ENCODE measurements around the gene IL13.

DNA sequence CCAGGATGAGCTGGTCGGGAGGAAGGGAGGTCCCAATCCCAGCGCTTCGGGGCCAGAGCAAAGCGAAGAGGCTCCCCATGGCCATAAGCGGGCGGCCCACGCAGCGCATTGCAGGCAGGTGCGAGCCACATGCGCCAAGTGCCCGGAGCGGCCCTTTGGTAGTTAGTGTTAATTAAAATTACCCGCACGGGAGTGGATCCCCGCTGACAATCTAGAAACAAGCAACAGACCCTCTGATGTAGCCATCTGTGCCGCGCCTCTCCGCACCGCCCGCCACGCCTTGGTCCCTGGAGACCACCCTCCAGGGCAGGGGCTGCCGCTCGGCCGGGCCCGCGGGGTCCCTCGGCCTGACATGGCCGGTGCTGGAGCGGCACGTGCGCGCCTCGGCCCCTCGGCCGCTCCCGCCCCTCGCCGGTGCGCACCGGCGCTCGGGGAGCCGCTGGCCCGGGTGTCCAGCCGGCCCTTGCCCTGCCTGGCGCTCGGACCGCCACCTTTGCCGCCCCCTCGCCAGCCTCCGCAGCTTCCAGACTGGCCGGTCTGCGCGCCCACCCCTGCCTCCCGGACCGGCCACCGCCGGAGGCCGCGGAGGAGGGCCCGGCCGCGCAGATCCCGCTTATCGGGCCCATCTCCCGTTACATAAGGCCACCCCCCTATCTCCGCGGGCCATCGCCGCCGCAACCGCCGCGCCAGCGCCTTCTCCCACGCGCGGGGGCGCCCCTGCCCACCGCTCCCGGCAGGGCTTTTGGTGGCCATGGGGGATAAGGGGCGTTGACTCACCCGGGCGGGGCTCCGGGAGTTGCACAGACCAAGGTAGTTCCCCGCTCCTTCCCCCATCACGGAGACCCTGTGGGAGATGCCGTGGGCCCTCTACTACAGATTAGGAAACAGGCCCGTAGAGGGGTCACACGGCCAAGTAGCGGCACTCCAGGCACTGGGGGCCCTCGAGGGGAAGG is 1.9 kb upstream of the IL13 start:
- TF ChIP-seq, protein P1, sequence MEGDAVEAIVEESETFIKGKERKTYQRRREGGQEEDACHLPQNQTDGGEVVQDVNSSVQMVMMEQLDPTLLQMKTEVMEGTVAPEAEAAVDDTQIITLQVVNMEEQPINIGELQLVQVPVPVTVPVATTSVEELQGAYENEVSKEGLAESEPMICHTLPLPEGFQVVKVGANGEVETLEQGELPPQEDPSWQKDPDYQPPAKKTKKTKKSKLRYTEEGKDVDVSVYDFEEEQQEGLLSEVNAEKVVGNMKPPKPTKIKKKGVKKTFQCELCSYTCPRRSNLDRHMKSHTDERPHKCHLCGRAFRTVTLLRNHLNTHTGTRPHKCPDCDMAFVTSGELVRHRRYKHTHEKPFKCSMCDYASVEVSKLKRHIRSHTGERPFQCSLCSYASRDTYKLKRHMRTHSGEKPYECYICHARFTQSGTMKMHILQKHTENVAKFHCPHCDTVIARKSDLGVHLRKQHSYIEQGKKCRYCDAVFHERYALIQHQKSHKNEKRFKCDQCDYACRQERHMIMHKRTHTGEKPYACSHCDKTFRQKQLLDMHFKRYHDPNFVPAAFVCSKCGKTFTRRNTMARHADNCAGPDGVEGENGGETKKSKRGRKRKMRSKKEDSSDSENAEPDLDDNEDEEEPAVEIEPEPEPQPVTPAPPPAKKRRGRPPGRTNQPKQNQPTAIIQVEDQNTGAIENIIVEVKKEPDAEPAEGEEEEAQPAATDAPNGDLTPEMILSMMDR (conservative IDR thresholded peaks at IDR 0.05; ENCODE audit: low read length) = no peak
- no peak for TF ChIP-seq EZH2phosphoT487 (IDR thresholded peaks at IDR 0.05; ENCODE audit: borderline replicate concordance)

Data from Loucy (cell line).